ENCODE results near the gene ATP2B2.

ATP2B2 gene

GRCh38 chr3:10349801-10350200, 155.6 kb downstream of the ATP2B2 start:
- H3K27me3 ChIP-seq (ENCODE audit: insufficient read depth, low read length, poor library complexity, severe bottlenecking) = no peaks in the 10 kb centered on the region

GRCh38 chr3:10348404-10348721, 157.0 kb downstream of the ATP2B2 start:
- H3K27me3 ChIP-seq (ENCODE audit: insufficient read depth, low read length, poor library complexity, severe bottlenecking) = no peaks in the 10 kb centered on the region
- no peaks in the 10 kb centered on the region for H3K79me2 ChIP-seq (ENCODE audit: insufficient read depth, low read length)
- H3K9ac ChIP-seq (ENCODE audit: low read depth, low read length, poor library complexity, severe bottlenecking) = no peak overlapping the region
- no peak overlapping the region for H3K4me2 ChIP-seq (ENCODE audit: low read depth, low read length, poor library complexity, severe bottlenecking)
- H4K20me1 ChIP-seq (ENCODE audit: insufficient read depth, low read length, poor library complexity, severe bottlenecking) = no peaks in the 10 kb centered on the region
- no peaks in the 10 kb centered on the region for H3K9me2 ChIP-seq (replicated peaks; ENCODE audit: low read depth, low read length)
- no peaks in the 10 kb centered on the region for H3K36me3 ChIP-seq (ENCODE audit: insufficient read depth, low read length)
- no peak overlapping the region for H3K4me3 ChIP-seq (ENCODE audit: low read length, poor library complexity, severe bottlenecking)
- TF ChIP-seq EZH2phosphoT487 (IDR thresholded peaks at IDR 0.05; ENCODE audit: borderline replicate concordance) (no peak), CTCF (conservative IDR thresholded peaks at IDR 0.05; ENCODE audit: low read length) (no peak)
- H3F3A ChIP-seq (ENCODE audit: low read depth) = no peaks in the 10 kb centered on the region
- H3K4me1 ChIP-seq (ENCODE audit: insufficient read depth, low read length, poor library complexity, severe bottlenecking) = no peaks in the 10 kb centered on the region
- no peak overlapping the region for H2AFZ ChIP-seq (ENCODE audit: low read length)
- H3K9me3 ChIP-seq (ENCODE audit: insufficient read depth, low read depth, low read length) = no peaks in the 10 kb centered on the region

More at GRCh38 chr3:10349801-10350200, 155.6 kb downstream of the ATP2B2 start:
- TF ChIP-seq CTCF (conservative IDR thresholded peaks at IDR 0.05; ENCODE audit: low read length) (no peak), EZH2phosphoT487 (IDR thresholded peaks at IDR 0.05; ENCODE audit: borderline replicate concordance) (no peak)
- Histone ChIP-seq H2AFZ (ENCODE audit: low read length) (no peak overlapping the region), H3K79me2 (ENCODE audit: insufficient read depth, low read length) (no peaks in the 10 kb centered on the region), H3K36me3 (ENCODE audit: insufficient read depth, low read length) (no peaks in the 10 kb centered on the region), H3K4me3 (ENCODE audit: low read length, poor library complexity, severe bottlenecking) (no peak overlapping the region), H3K9me3 (ENCODE audit: insufficient read depth, low read depth, low read length) (no peaks in the 10 kb centered on the region), H3K4me2 (ENCODE audit: low read depth, low read length, poor library complexity, severe bottlenecking) (no peak overlapping the region), H3K4me1 (ENCODE audit: insufficient read depth, low read length, poor library complexity, severe bottlenecking) (peaks cover 4% of the 10 kb centered on the region), H3F3A (ENCODE audit: low read depth) (no peaks in the 10 kb centered on the region), H3K9me2 (replicated peaks; ENCODE audit: low read depth, low read length) (no peaks in the 10 kb centered on the region), H3K9ac (ENCODE audit: low read depth, low read length, poor library complexity, severe bottlenecking) (no peak overlapping the region), H4K20me1 (ENCODE audit: insufficient read depth, low read length, poor library complexity, severe bottlenecking) (no peaks in the 10 kb centered on the region)

- Histone ChIP-seq H3K4me1 (ENCODE audit: insufficient read depth, low read length, poor library complexity, severe bottlenecking) (no peaks in the 10 kb centered on the region), H3K36me3 (ENCODE audit: insufficient read depth, low read length) (no peaks in the 10 kb centered on the region), H3K4me3 (ENCODE audit: low read length, poor library complexity, severe bottlenecking) (no peak overlapping the region), H3K9me2 (replicated peaks; ENCODE audit: low read depth, low read length) (no peaks in the 10 kb centered on the region), H3K4me2 (ENCODE audit: low read depth, low read length, poor library complexity, severe bottlenecking) (no peak overlapping the region), H3K27me3 (ENCODE audit: insufficient read depth, low read length, poor library complexity, severe bottlenecking) (no peaks in the 10 kb centered on the region), H2AFZ (ENCODE audit: low read length) (no peak overlapping the region), H3F3A (ENCODE audit: low read depth) (no peaks in the 10 kb centered on the region), H3K9ac (ENCODE audit: low read depth, low read length, poor library complexity, severe bottlenecking) (no peak overlapping the region), H4K20me1 (ENCODE audit: insufficient read depth, low read length, poor library complexity, severe bottlenecking) (no peaks in the 10 kb centered on the region), H3K79me2 (ENCODE audit: insufficient read depth, low read length) (no peaks in the 10 kb centered on the region), H3K9me3 (ENCODE audit: insufficient read depth, low read depth, low read length) (no peaks in the 10 kb centered on the region)
- TF ChIP-seq EZH2phosphoT487 (IDR thresholded peaks at IDR 0.05; ENCODE audit: borderline replicate concordance) = no peak
Observed at GRCh38 chr3:10347648-10348403, 157.6 kb downstream of the ATP2B2 start.

GRCh38 chr3:10345911-10346310, 159.5 kb downstream of the ATP2B2 start:
- H3F3A ChIP-seq (ENCODE audit: low read depth) = no peaks in the 10 kb centered on the region
- H3K9ac ChIP-seq (ENCODE audit: low read depth, low read length, poor library complexity, severe bottlenecking) = no peak overlapping the region
- H3K9me2 ChIP-seq (replicated peaks; ENCODE audit: low read depth, low read length) = no peaks in the 10 kb centered on the region
- no peaks in the 10 kb centered on the region for H3K9me3 ChIP-seq (ENCODE audit: insufficient read depth, low read depth, low read length)
- no peak for TF ChIP-seq EZH2phosphoT487 (IDR thresholded peaks at IDR 0.05; ENCODE audit: borderline replicate concordance)
- no peak for TF ChIP-seq CTCF (conservative IDR thresholded peaks at IDR 0.05; ENCODE audit: low read length)
- H3K79me2 ChIP-seq (ENCODE audit: insufficient read depth, low read length) = no peaks in the 10 kb centered on the region
- no peak overlapping the region for H3K4me2 ChIP-seq (ENCODE audit: low read depth, low read length, poor library complexity, severe bottlenecking)
- no peak overlapping the region for H2AFZ ChIP-seq (ENCODE audit: low read length)
- H3K27me3 ChIP-seq (ENCODE audit: insufficient read depth, low read length, poor library complexity, severe bottlenecking) = no peaks in the 10 kb centered on the region
- H3K36me3 ChIP-seq (ENCODE audit: insufficient read depth, low read length) = no peaks in the 10 kb centered on the region
- H3K4me1 ChIP-seq (ENCODE audit: insufficient read depth, low read length, poor library complexity, severe bottlenecking) = no peaks in the 10 kb centered on the region
- no peaks in the 10 kb centered on the region for H4K20me1 ChIP-seq (ENCODE audit: insufficient read depth, low read length, poor library complexity, severe bottlenecking)
- H3K4me3 ChIP-seq (ENCODE audit: low read length, poor library complexity, severe bottlenecking) = no peak overlapping the region

Measured in Loucy (cell line).